Mesothelial cell of epicardium (in vitro differentiated cells): ENCODE results near the gene ZNRF1. TPM values are rescaled to one million over a fixed set of nuclear protein-coding genes. Genes with fewer than 3 reads are reported as not detected.

Experiments
- DNase-seq, 2 experiments: peaks; one replicate each; pipeline ENCODE4 v3.0.0; 2021; ENCODE audit warnings: low spot score in 2 of 2; ENCODE audit not compliant: unreplicated experiment in 2 of 2
- H3K27ac Mint-ChIP-seq: 2 replicates; pipeline ENCODE4 v1.8.0; 2021; ENCODE audit warnings: mixed read lengths
- H3K27me3 Mint-ChIP-seq: 2 replicates; pipeline ENCODE4 v1.8.0; 2021; ENCODE audit warnings: low read depth, mixed read lengths
- H3K36me3 Mint-ChIP-seq: 2 replicates; pipeline ENCODE4 v1.8.0; 2021; ENCODE audit warnings: mixed read lengths
- H3K4me1 Mint-ChIP-seq: 2 replicates; pipeline ENCODE4 v1.8.0; 2021; ENCODE audit warnings: mixed read lengths
- H3K4me3 Mint-ChIP-seq: 2 replicates; pipeline ENCODE4 v1.8.0; 2021; ENCODE audit warnings: mild to moderate bottlenecking, moderate library complexity, mixed read lengths
- H3K9me3 Mint-ChIP-seq: 2 replicates; pipeline ENCODE4 v1.8.0; 2021; ENCODE audit warnings: mixed read lengths
- total RNA-seq: library from RNA; stranded (reverse); gene quantifications from 3 replicates; pipeline ENCODE4 v1.2.1, GENCODE V29; 2021
- TF ChIP-seq, protein P1 (sequence below): fragments of 200-600 bp; sonication (generic); IDR thresholded peaks from one replicate; pipeline ENCODE4 v1.5.0; 2021; ENCODE audit warnings: antibody characterized with exemption; ENCODE audit not compliant: unreplicated experiment

The ZNRF1 gene
- total RNA-seq, 1 donor from 2014 or later: 52.9 TPM

DNA sequence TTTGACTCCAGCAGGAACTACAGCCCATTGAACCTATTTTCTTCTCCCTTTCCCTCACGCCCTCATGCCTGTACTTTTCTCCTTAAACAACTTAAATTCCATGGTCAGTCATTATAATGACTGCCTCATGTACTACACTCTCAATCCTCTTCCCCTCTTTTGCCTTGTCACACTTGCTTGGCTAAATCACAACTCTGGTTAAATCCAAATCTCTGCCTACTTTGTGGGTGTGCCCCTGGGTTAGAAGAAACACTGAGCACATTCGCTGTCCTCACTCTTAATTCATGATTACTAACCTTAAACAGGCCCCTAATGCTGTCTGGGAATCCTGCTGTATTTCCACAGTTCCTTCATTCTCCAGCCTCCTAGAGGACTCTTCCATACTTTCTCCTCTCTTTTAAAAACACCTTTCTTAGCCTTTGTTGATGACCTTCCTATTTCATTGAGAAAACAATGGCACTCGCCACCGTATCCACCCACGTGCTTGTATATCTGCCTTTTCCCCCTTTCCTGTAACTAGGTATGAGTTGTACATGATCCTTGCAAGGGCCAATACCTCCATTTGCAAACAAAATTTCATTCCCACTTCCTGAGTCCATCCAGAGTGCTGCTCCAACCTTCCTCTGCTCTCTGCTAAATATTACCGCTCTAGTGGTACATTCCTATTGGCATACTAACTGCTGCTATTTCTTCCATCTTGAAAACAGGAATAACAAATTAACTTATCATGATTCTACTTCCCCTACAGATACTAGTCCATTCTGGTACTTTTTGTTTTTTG, 28.9 kb downstream of the ZNRF1 start:
- peaks cover 4% of the 10 kb centered on the region for H3K9me3 Mint-ChIP-seq
- peaks cover 19% of the 10 kb centered on the region for H3K4me1 Mint-ChIP-seq
- H3K36me3 Mint-ChIP-seq: peaks cover 13% of the 10 kb centered on the region
- TF ChIP-seq, protein P1, sequence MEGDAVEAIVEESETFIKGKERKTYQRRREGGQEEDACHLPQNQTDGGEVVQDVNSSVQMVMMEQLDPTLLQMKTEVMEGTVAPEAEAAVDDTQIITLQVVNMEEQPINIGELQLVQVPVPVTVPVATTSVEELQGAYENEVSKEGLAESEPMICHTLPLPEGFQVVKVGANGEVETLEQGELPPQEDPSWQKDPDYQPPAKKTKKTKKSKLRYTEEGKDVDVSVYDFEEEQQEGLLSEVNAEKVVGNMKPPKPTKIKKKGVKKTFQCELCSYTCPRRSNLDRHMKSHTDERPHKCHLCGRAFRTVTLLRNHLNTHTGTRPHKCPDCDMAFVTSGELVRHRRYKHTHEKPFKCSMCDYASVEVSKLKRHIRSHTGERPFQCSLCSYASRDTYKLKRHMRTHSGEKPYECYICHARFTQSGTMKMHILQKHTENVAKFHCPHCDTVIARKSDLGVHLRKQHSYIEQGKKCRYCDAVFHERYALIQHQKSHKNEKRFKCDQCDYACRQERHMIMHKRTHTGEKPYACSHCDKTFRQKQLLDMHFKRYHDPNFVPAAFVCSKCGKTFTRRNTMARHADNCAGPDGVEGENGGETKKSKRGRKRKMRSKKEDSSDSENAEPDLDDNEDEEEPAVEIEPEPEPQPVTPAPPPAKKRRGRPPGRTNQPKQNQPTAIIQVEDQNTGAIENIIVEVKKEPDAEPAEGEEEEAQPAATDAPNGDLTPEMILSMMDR: no peak
- no peaks in the 10 kb centered on the region for H3K27me3 Mint-ChIP-seq
- H3K27ac Mint-ChIP-seq: no peak overlapping the region
- DNase-seq: no peak
- H3K4me3 Mint-ChIP-seq: no peak overlapping the region

DNA sequence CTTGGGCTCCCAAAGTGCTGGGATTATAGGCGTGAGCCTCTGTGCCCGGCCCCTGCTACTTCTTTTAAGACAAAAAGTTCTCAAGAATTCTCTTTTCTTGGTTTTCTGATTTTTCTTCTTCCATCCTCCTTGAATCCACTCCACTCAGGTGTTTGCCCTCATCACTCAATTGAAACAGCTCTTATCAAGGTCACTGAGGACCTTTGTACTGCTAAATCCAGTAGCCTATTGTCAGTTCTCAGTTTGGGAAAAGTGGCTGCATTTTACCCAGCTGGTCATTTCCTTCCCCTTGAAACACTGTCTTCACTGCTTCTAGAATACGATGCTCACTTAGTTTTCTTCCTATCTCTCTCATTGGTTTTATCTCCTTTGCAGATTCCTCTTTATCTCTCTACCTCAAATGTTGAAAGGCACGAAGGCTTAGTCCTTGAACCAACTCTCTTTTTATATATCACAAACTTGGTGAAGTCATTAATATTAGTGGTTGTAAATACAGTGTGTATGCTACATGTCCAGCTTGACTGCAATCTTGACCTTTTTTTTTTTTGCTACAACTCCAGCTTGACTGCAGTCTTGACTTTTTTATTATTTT, 29.8 kb downstream of the ZNRF1 start:
- peaks cover 14% of the 10 kb centered on the region for H3K4me1 Mint-ChIP-seq
- H3K27me3 Mint-ChIP-seq: no peaks in the 10 kb centered on the region
- H3K4me3 Mint-ChIP-seq: no peak overlapping the region
- H3K36me3 Mint-ChIP-seq: peaks cover 8% of the 10 kb centered on the region
- H3K27ac Mint-ChIP-seq: no peak overlapping the region
- TF ChIP-seq, protein P1: no peak
- DNase-seq: no peak
- no peaks in the 10 kb centered on the region for H3K9me3 Mint-ChIP-seq

DNA sequence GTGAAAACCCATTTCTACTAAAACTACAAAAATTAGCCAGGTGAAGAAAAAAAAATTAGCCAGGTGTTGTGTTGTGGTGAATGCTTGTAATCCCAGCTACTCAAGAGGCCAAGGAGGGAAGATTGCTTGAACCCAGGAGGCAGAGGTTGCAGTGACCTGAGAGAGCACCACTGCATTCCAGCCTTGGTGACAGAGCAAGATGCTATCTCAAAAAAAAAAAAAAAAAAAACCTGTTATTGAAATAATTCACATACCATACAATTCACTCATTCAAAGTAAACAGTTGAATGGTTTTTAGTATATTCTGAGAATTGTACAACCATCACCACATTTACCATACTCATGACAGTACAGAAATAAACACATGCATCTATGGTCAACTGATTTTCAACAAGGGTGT, 31.0 kb downstream of the ZNRF1 start:
- H3K4me3 Mint-ChIP-seq: no peak overlapping the region
- TF ChIP-seq, protein P1: no peak
- no peaks in the 10 kb centered on the region for H3K9me3 Mint-ChIP-seq
- no peaks in the 10 kb centered on the region for H3K27me3 Mint-ChIP-seq
- no peak for DNase-seq
- peaks cover 9% of the 10 kb centered on the region for H3K4me1 Mint-ChIP-seq
- H3K27ac Mint-ChIP-seq: no peak overlapping the region
- peaks cover 8% of the 10 kb centered on the region for H3K36me3 Mint-ChIP-seq

DNA sequence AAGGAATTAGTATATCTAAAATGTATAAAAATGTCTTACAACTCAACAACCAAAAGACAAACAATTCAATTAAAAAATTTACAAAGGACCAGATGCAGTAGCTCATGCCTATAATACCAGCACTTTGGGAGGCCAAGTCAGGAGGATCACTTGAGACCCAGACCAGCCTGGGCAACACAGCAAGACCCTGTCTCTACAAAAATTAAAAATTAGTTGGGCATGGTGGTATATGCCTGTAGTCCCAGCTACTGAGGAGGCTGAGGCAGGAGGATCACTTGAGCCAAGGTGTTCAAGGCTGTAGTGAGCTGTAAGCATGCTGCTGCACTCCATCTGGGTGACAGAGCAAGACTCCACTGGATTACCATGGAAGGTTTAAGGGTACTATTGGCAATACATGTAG, 33.8 kb downstream of the ZNRF1 start:
- Mint-ChIP-seq H3K27ac (no peak overlapping the region), H3K9me3 (peaks cover 6% of the 10 kb centered on the region), H3K4me1 (no peaks in the 10 kb centered on the region), H3K27me3 (no peaks in the 10 kb centered on the region), H3K4me3 (no peak overlapping the region), H3K36me3 (peaks cover 20% of the 10 kb centered on the region)
- no peak for DNase-seq
- TF ChIP-seq, protein P1: no peak

DNA sequence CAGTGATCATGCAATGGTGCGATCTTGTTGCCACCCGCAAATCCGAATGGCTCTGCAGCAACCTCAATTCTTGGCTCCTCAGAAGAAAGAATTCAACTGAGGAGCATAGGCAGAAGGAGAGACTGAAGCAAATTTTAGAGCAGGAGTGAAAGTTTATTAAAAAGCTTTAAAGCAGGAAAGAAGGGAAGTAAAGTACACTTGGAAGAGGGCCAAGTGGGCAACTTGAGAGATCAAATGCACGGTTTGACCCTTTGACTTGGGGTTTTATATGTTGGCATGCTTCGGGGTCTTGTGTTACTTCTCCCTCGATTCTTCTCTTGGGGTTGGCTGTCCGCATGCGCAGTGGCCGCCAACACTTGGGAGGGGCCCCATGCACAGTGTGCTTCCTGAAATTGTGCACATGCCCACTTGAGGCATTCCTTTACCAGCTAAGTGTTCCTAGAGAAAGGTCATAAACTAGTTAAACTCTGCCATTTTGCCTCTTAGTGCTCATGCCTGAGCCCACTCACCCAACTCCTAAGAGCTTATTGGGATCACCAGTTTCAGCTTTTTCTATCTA, 36.7 kb downstream of the ZNRF1 start:
- H3K27ac Mint-ChIP-seq: no peak overlapping the region

More for the DNA sequence above, 36.7 kb downstream of the ZNRF1 start:
- no peak overlapping the region for H3K4me3 Mint-ChIP-seq
- no peak for DNase-seq
- peaks cover 5% of the 10 kb centered on the region for H3K4me1 Mint-ChIP-seq
- TF ChIP-seq, protein P1: no peak
- peaks cover 20% of the 10 kb centered on the region for H3K36me3 Mint-ChIP-seq
- no peaks in the 10 kb centered on the region for H3K27me3 Mint-ChIP-seq
- H3K9me3 Mint-ChIP-seq: peaks cover 11% of the 10 kb centered on the region
